SU-DHL-6 (cell line): ENCODE data around the gene C22orf42.

Experiments
- H2AFZ ChIP-seq: fragments of 200-600 bp; sonication (generic); 2 replicates; pipeline ENCODE4 v1.6.1; 2014; ENCODE audit warnings: low read depth, mild to moderate bottlenecking, moderate library complexity, mixed read lengths, antibody characterized with exemption, low read length; ENCODE audit not compliant: severe bottlenecking
- H3F3A ChIP-seq: fragments of 200-600 bp; shearing (Covaris generic); 2 replicates; pipeline ENCODE4 v1.6.0; 2016; ENCODE audit warnings: antibody characterized with exemption, mild to moderate bottlenecking; ENCODE audit not compliant: insufficient read depth
- H3K27ac ChIP-seq: fragments of 200-600 bp; sonication (generic); 2 replicates; pipeline ENCODE4 v1.5.1; 2016; ENCODE audit warnings: low read depth, mild to moderate bottlenecking, low read length, moderate library complexity, mixed read lengths
- H3K27me3 ChIP-seq: fragments of 200-600 bp; sonication (generic), shearing (Covaris generic); 2 replicates; pipeline ENCODE4 v1.6.0; 2014; ENCODE audit warnings: mild to moderate bottlenecking, low read length
- H3K36me3 ChIP-seq: fragments of 200-600 bp; sonication (generic); 2 replicates; pipeline ENCODE4 v1.6.1; 2014; ENCODE audit warnings: mild to moderate bottlenecking, low read length, mixed read lengths
- H3K4me2 ChIP-seq: fragments of 300-600, 200-600 bp; shearing (Covaris generic), sonication (generic); 2 replicates; pipeline ENCODE4 v1.6.0; 2014; ENCODE audit warnings: low read length, low read depth, mild to moderate bottlenecking; ENCODE audit not compliant: poor library complexity, severe bottlenecking
- H3K4me3 ChIP-seq: fragments of 200-600 bp; sonication (generic); 2 replicates; pipeline ENCODE4 v1.5.1; 2014; ENCODE audit warnings: antibody characterized with exemption, low read length, mild to moderate bottlenecking, mixed read lengths; ENCODE audit not compliant: insufficient read depth, poor library complexity, severe bottlenecking
- H3K79me2 ChIP-seq: fragments of 200-600 bp; sonication (generic); 2 replicates; pipeline ENCODE4 v1.6.1; 2014; ENCODE audit warnings: mild to moderate bottlenecking, low read length, moderate library complexity; ENCODE audit not compliant: insufficient read depth
- H3K9ac ChIP-seq: fragments of 200-600 bp; sonication (generic); 2 replicates; pipeline ENCODE4 v1.7.0; 2014; ENCODE audit warnings: mild to moderate bottlenecking, low read length
- H3K9me2 ChIP-seq: fragments of 200-600 bp; sonication (generic); replicated peaks from 2 replicates; pipeline ENCODE4 v1.6.1; 2014; ENCODE audit warnings: low read length; ENCODE audit not compliant: insufficient read depth
- H3K9me3 ChIP-seq: fragments of 200-600 bp; sonication (generic); 2 replicates; pipeline ENCODE4 v1.6.1; 2014; ENCODE audit warnings: low read length, mixed read lengths; ENCODE audit not compliant: insufficient read depth
- H4K20me1 ChIP-seq: fragments of 200-600 bp; sonication (generic); 2 replicates; pipeline ENCODE4 v1.6.1; 2014; ENCODE audit warnings: low read depth, mild to moderate bottlenecking, antibody characterized with exemption, low read length, moderate library complexity, mixed read lengths
- EZH2phosphoT487 ChIP-seq: fragments of 200-600 bp; sonication (generic), shearing (Covaris generic); conservative IDR thresholded peaks from 2 replicates; pipeline ENCODE4 v1.6.1; 2018; ENCODE audit warnings: mild to moderate bottlenecking, antibody characterized with exemption, low read length, moderate library complexity, mixed read lengths
- TF ChIP-seq, protein P1 (sequence below): fragments of 200-600 bp; sonication (generic); IDR thresholded peaks from one replicate; pipeline ENCODE4 v1.5.1; 2017; ENCODE audit warnings: antibody characterized with exemption, mild to moderate bottlenecking, low read length, moderate library complexity; ENCODE audit not compliant: insufficient read depth, poor library complexity, severe bottlenecking

C22orf42 gene

DNA sequence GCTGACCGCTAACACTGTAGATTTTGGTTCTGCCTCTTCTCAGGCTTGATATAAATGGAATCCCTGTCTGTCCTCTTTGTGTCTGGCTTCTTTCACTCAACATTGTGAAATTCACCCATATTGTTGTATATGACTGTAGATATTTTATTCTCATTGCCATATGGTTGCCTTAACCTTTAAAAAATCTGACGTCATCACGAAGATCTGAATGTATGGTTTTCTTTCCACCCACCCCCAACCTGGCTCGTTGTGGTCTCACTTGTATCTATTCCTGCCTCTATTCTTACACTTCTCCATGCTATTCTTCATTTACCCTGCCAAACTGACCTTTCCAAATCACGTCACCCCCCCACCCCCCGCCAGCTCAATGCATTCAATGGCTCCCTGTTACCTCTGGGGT lies 21.9 kb upstream of the C22orf42 start:
- Histone ChIP-seq H3K79me2 (no peaks in the 10 kb centered on the region), H3K9me2 (no peaks in the 10 kb centered on the region), H4K20me1 (no peaks in the 10 kb centered on the region), H3K27me3 (no peaks in the 10 kb centered on the region), H3K9ac (no peak overlapping the region), H3F3A (no peaks in the 10 kb centered on the region), H3K4me3 (no peak overlapping the region), H2AFZ (no peak overlapping the region), H3K27ac (no peak overlapping the region), H3K4me2 (no peak overlapping the region), H3K9me3 (no peaks in the 10 kb centered on the region), H3K36me3 (no peaks in the 10 kb centered on the region)
- TF ChIP-seq EZH2phosphoT487 = no peak
- TF ChIP-seq, protein P1, sequence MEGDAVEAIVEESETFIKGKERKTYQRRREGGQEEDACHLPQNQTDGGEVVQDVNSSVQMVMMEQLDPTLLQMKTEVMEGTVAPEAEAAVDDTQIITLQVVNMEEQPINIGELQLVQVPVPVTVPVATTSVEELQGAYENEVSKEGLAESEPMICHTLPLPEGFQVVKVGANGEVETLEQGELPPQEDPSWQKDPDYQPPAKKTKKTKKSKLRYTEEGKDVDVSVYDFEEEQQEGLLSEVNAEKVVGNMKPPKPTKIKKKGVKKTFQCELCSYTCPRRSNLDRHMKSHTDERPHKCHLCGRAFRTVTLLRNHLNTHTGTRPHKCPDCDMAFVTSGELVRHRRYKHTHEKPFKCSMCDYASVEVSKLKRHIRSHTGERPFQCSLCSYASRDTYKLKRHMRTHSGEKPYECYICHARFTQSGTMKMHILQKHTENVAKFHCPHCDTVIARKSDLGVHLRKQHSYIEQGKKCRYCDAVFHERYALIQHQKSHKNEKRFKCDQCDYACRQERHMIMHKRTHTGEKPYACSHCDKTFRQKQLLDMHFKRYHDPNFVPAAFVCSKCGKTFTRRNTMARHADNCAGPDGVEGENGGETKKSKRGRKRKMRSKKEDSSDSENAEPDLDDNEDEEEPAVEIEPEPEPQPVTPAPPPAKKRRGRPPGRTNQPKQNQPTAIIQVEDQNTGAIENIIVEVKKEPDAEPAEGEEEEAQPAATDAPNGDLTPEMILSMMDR = no peak

DNA sequence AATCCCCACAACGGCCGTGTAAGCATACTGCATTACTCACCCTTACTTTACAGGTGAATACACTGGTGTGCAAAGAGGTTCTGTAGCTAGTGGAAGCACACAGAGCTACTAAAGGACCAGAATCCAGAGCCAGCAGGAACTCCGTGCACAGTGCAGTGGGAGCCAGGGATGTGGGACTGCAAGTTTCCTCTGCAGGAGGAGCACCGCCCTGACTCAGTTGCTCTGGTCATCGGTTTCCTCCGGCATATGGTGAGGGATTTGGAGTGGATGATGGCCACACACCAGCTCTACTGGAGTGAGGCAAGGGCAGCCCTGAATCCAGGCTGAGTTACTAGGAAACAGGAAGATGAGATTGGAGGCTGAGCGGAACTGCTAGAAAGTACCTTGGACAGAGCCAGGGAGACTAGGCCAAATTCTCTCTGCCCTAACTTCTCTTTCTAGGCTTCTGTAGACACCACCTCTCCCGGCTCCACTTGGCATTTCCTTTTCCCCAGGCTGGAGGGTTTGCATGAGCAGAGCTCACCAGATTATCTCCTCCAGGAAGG lies 18.2 kb upstream of the C22orf42 start:
- no peak overlapping the region for H3K9ac ChIP-seq
- no peaks in the 10 kb centered on the region for H3K9me2 ChIP-seq
- H3K79me2 ChIP-seq = no peaks in the 10 kb centered on the region
- no peak overlapping the region for H2AFZ ChIP-seq
- no peak overlapping the region for H3K4me3 ChIP-seq
- no peak for TF ChIP-seq EZH2phosphoT487
- TF ChIP-seq, protein P1 = no peak
- H3F3A ChIP-seq = no peaks in the 10 kb centered on the region
- no peak overlapping the region for H3K4me2 ChIP-seq
- no peaks in the 10 kb centered on the region for H3K27me3 ChIP-seq
- H3K27ac ChIP-seq = no peak overlapping the region
- no peaks in the 10 kb centered on the region for H4K20me1 ChIP-seq
- H3K9me3 ChIP-seq = no peaks in the 10 kb centered on the region
- no peaks in the 10 kb centered on the region for H3K36me3 ChIP-seq

DNA sequence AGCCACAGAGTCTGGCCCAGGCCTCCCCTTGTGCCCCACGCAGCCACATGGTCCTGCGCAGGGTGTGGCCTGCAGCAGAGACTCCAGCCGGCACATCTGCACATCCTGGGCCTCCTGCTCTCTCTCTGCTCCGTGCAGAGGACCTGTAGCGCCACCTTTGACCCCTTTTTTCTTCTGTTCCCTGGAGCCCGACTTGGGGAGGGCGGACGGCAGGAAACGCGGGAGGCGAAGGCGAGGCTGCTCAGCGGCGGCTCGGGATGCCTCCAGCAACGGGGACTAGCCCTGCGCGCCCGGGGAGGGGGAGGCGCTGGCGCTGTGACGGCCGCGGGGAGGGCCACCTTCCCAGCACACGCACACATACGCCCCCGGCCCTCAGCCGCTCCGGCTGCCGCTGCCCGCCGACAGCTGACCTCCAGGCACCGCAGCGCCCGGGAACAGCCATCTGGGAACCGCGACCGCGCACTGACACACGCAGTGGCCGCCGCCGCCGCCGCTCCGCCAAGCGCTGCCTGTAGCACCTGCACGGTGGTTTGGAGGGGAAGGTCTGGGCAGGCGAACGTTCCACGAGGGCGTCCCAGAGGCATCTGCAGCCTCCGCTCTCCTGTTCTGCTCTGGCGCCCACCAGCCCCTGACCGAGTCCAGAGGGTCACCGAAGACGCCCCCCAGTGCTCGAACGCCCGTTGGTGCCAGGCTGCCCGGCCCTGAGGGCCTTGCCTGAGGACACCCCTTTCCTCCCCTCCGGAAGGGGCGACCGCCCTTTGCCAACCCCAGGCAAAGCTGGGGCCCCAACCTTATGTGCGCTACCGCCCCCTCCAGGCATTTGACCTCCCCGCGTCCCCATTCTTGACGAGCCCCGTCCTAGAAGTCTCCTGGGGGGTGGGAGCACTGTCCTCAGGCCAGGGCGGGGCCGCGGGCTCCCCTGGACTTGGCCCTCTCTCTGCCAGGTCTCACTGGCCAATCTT lies 16.9 kb upstream of the C22orf42 start:
- H3K9ac ChIP-seq = no peak overlapping the region
- no peak overlapping the region for H2AFZ ChIP-seq
- H4K20me1 ChIP-seq = no peaks in the 10 kb centered on the region
- TF ChIP-seq, protein P1 = no peak
- TF ChIP-seq EZH2phosphoT487 = no peak
- H3K36me3 ChIP-seq = no peaks in the 10 kb centered on the region
- no peaks in the 10 kb centered on the region for H3K9me2 ChIP-seq
- no peaks in the 10 kb centered on the region for H3K27me3 ChIP-seq
- H3K27ac ChIP-seq = no peak overlapping the region
- H3K4me2 ChIP-seq = no peak overlapping the region
- H3K9me3 ChIP-seq = no peaks in the 10 kb centered on the region
- H3K79me2 ChIP-seq = no peaks in the 10 kb centered on the region
- no peak overlapping the region for H3K4me3 ChIP-seq
- no peaks in the 10 kb centered on the region for H3F3A ChIP-seq
